C4-2B (cell line): Measurements from ENCODE around the gene CLP1.

Experiments
- H3K27ac ChIP-seq: fragments of 450-650 bp; 2 replicates; pipeline ENCODE4 v1.5.1; 2017
- ZFX ChIP-seq: fragments of 450-650 bp; IDR thresholded peaks from 2 replicates; pipeline ENCODE4 v1.6.1; 2017
- TF ChIP-seq, protein P1 (sequence below): fragments of 450-650 bp; conservative IDR thresholded peaks from 2 replicates; pipeline ENCODE4 v1.5.1; 2017; ENCODE audit warnings: mild to moderate bottlenecking

Gene CLP1

DNA sequence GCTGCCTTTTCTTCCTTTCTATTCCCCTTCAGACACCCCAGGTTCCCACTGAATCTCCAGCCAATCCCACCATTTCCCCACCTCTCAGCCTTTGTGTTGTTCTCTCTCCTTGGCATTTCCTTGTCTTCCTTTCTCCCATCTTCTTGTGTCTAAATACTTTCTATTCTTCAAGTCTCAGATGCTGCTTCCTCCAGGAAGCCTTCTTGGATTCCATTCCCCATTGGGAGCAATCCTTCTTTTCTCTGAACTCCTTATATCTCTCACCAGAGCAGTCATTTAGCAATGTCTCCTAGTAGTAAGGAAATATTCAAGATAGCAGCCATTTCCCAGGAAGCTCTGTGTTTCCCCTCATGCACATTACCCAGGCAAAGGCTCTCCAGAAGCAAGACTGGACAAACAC, 23.3 kb upstream of the CLP1 start:
- H3K27ac ChIP-seq, result no peak overlapping the region
- TF ChIP-seq, protein P1, sequence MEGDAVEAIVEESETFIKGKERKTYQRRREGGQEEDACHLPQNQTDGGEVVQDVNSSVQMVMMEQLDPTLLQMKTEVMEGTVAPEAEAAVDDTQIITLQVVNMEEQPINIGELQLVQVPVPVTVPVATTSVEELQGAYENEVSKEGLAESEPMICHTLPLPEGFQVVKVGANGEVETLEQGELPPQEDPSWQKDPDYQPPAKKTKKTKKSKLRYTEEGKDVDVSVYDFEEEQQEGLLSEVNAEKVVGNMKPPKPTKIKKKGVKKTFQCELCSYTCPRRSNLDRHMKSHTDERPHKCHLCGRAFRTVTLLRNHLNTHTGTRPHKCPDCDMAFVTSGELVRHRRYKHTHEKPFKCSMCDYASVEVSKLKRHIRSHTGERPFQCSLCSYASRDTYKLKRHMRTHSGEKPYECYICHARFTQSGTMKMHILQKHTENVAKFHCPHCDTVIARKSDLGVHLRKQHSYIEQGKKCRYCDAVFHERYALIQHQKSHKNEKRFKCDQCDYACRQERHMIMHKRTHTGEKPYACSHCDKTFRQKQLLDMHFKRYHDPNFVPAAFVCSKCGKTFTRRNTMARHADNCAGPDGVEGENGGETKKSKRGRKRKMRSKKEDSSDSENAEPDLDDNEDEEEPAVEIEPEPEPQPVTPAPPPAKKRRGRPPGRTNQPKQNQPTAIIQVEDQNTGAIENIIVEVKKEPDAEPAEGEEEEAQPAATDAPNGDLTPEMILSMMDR, result no peak
- no peak for TF ChIP-seq ZFX

DNA sequence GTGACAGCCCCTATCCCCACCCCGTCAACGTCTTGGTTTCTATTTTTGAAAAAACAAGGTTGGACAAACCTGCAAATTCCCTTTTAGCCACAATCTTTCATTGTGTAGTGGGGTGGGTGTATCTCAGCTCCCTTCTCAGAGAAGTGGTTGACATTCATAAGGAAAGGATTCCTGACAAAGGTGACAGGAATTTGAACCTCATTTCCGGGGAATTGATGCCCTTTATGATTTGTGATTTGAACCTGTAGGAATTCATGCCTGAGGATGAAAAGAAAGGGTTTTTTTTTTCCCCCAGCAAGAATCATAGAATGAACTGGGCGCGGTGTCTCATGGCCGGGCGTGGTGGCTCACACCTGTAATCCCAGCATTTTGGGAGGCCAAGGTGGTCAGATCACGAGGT, 22.3 kb upstream of the CLP1 start:
- TF ChIP-seq, protein P1, result no peak
- no peak for TF ChIP-seq ZFX

DNA sequence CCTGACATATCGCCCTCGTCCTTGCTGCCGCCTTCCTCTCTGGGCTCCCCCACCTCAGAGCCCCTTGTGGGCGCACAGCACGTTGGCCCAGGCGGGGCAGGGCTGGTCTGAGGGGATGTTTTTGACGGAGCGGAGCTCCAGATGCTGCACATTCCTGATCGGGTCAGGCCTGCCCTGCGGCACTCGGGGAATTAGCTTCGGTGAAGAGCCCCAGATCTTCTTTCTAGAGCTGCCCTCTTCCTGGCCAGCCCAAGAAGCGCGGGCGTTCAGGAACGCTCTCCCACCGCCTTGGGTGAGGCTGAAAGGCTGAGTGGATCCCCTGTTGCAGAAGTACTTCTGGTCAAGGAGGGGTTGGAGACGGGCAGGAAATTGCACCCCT, 19.9 kb upstream of the CLP1 start:
- TF ChIP-seq ZFX, result no peak
- TF ChIP-seq, protein P1, result no peak
- H3K27ac ChIP-seq, result no peak overlapping the region

More for the DNA sequence above, 22.3 kb upstream of the CLP1 start:
- no peak overlapping the region for H3K27ac ChIP-seq

DNA sequence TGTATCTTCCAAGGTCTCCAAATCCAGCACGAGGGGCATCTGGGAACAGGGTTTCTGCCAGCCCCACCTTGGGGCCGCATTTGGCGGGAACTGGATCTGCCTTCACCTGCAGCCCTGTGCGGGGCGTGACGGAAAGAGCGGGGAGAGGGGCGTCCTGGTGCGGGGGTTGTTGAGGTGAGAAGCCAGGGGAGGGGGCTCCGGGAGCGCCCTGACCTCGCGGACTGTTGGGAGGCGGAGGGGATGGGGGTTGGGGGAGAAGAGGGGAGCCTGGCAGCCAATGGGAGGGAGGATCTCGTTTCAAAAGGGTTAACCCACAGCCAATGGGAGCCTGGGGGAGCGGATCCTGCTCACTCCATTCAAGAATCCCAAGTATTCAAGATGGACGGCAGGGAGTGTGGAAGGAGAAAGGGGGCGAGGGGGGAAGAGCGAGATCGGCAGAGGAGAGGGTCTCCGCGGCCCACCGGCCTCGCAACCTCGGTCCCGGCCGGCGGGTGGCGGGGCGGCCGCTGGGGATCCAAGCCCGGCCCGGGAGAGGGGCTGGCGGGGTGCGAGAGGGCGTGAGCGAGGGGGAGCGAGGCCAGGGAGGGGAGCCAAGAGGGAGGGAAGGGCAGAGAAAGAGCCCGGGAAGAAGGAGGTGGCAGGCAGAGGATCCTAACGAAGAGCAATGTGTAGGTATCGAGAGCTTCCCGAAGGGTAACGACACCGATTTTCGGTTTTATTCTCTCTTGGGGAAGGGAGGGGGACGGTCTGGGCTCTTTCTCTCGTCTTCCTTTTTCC, 19.4 kb upstream of the CLP1 start:
- TF ChIP-seq, protein P1, result no peak
- TF ChIP-seq ZFX, result no peak
- H3K27ac ChIP-seq, result no peak overlapping the region

DNA sequence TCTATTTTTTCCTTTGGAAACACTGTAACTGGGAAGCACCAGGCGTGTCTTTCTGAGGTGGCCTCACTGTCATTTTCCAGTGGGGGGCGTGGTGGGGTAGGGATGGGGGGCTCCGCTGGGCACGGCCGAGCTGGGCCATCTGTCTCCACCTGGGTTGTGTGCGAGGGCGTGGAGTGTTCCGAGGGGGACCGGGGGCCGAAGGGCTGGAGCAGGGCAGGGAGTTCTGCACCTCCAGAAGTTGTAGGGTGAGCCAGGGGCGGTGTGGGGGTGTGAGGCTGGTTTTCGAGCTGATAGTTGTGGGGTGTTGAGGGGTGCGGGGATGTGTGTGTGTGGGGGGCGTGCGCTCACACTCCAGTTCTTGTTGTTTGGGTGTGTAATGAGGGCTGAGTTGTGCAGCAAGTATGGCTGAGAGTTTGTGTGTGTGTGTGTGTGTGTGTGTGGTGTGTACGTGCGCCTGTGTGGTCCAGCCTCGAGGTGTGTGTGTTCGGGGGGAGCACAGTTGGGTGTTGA, 18.7 kb upstream of the CLP1 start:
- H3K27ac ChIP-seq, result no peak overlapping the region
- no peak for TF ChIP-seq ZFX
- TF ChIP-seq, protein P1, result no peak

DNA sequence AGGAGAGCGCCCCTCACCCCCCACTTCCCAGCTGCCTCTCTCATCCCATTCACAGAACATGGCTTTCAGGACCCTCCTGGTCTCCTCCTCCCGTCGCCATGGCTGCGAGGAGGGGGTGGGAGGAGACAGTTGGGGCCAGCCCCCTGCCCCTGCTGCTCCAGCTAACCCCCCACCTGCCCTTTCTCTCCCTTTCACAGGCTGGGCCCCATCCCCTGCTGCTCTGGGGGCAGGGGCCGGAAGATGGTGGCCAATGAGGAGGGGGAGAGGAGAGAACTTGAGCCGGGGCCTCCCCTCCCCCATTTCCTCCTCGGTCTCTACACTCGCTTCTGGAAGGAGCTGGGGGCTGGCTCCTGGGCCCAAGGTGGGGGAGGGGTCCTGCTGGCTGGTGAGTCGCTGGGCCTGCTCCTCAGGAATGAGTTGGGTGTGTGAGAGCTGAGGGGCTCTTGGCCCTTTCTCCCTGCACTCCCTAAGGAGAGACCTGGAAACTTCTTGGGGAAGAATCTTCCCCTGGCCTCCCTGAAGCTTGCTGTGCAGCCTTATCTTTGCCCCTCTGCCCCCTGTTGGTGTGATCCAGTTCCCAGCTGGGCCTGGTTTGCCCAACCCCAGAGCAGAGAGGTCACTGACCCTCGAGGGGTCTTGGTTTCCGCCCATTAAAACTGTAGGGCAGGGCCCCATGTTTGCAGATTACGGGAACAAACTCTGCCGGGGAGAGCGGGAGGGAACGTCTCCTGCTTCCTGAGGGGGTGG, 18.1 kb upstream of the CLP1 start:
- TF ChIP-seq ZFX, result no peak
- TF ChIP-seq, protein P1, result no peak
- H3K27ac ChIP-seq, result no peak overlapping the region

DNA sequence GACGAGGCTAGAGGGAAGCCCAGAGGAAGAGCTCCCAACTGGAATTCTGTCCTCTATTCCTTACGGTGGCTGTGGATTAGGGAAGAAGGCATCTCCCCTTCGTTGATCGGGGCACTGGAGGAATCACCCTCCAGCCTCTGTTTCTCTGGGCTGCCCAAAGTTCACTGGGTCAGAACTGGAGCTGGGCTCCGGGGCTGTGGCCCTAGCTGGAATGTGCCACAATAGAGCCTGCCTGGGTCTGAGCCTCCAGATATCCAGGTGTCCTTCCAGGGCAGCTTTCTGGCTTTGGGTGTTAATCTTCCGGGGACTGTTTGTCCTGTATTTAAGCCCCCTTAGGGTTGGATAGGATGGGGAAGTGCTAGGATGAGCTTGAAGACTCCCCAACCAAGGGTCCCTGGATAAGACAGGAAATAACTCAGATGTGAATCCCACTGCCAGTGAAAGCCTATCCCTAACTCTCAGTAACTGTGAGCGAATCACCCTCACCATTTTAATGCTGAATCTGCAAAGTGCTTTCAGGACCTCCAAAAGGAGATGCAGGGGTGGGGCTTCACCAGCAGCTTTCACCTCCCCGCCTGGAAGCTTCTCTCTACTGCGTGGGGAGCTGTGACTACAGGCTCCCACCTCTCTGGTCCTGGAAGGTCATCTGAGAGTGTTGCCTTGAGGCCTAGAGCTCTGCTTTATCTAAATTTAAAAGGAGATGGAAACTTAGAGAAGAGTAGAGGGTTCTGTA, 17.3 kb upstream of the CLP1 start:
- no peak for TF ChIP-seq ZFX
- TF ChIP-seq, protein P1, result no peak
- H3K27ac ChIP-seq, result no peak overlapping the region
